Activated T-cell treated with anti-CD3 and anti-CD28 coated beads, Interleukin-2, amount 50 U/mL, for 4 hours (primary cell): ENCODE data around the gene NOX4. TPM values are rescaled to one million over a fixed set of nuclear protein-coding genes. Genes with fewer than 3 reads are reported as not detected.

Source experiments
- ATAC-seq, 2 donors: fragments of 200-7000 bp; cut with Tn5 transposase; one replicate each; pipeline ENCODE4 v1.10.0; 2021
- DNase-seq: peaks from one replicate; pipeline ENCODE4 v3.0.0-alpha.2; 2020
- H3K27me3 Mint-ChIP-seq: one replicate; pipeline ENCODE4 v1.8.0; 2021; ENCODE audit warnings: low read depth, mixed read lengths
- H3K36me3 Mint-ChIP-seq: one replicate; pipeline ENCODE4 v1.8.0; 2022; ENCODE audit warnings: mixed read lengths; ENCODE audit not compliant: insufficient read depth
- H3K4me1 Mint-ChIP-seq: one replicate; pipeline ENCODE4 v1.8.0; 2021; ENCODE audit warnings: low read depth, mixed read lengths
- H3K4me3 Mint-ChIP-seq: one replicate; pipeline ENCODE4 v1.8.0; 2021; ENCODE audit warnings: mild to moderate bottlenecking, moderate library complexity, mixed read lengths
- H3K9me3 Mint-ChIP-seq: one replicate; pipeline ENCODE4 v1.8.0; 2021; ENCODE audit warnings: mixed read lengths
- total RNA-seq, 3 donors: library from RNA; stranded (reverse); gene quantifications; one replicate each; pipeline ENCODE4 v1.2.1, GENCODE V29; 2021

Gene NOX4
- total RNA-seq, 3 donors from 2014 or later: not detected

DNA sequence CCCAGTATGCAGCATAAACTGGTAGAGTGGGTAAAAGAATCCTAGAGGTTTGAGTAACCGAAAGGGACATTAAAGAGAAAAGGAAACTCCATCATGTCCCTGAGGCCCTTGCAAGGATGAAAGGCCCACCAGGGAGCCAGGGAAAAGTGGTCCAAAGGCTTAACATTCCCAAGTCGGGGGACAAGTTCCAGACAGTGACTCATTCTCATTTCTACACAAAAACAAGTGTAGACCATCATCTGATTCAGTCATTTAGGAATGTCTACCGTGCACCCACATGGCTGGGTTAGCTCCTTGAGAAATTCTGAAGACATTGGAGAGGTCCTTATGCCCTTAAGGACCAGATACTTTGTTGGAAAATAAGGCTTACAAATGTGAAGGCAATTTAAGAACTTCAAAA is 4.8 kb upstream of the NOX4 start:
- no peak for ATAC-seq
- peaks cover 5% of the 10 kb centered on the region for H3K27me3 Mint-ChIP-seq
- peaks cover 3% of the 10 kb centered on the region for H3K9me3 Mint-ChIP-seq

DNA sequence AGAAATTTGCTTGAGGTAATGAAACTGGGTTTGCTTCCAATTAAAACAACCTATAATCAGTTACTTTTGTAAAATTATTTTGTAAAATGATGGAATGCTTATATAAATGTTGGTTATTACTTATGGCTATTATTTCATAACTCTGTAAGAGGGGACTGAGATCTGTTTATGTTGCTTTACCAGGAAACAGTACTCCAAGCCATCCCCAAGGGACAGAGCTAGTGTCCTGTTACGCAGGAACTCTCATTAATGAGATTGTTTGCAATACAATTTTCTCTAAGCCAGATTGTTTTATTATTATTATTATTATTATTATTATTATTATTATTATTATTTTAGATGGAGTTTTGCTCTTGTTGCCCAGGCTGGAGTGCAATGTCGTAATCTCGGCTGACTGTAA is 2.3 kb upstream of the NOX4 start:
- Mint-ChIP-seq H3K4me1 (no peaks in the 10 kb centered on the region), H3K36me3 (no peaks in the 10 kb centered on the region), H3K4me3 (no peak overlapping the region), H3K9me3 (peaks cover 3% of the 10 kb centered on the region), H3K27me3 (peaks cover 11% of the 10 kb centered on the region)
- DNase-seq: no peak
- no peak for ATAC-seq

More for the DNA sequence above, 4.8 kb upstream of the NOX4 start:
- Mint-ChIP-seq H3K36me3 (no peaks in the 10 kb centered on the region), H3K4me1 (no peaks in the 10 kb centered on the region), H3K4me3 (no peak overlapping the region)
- DNase-seq: no peak

DNA sequence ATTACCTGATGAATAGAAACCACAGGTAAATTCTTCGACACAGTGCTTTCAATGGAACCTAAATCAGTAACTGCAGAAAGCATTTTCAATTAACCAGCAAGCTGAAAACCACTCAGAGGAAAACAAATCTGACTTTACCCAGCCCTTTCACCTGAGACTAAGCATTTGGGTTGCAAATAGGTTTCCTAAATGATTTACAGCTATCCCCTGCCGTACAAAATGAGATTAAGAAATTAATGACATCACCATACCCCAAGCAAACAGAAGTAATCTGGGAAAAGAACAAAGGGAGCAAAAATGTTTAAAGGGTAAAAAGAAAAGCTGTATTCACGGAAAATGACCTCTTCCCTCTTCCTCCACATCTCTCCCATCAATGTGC is 584 bp downstream of the NOX4 start:
- Mint-ChIP-seq H3K27me3 (peaks cover 11% of the 10 kb centered on the region), H3K36me3 (no peaks in the 10 kb centered on the region), H3K4me1 (no peaks in the 10 kb centered on the region), H3K9me3 (peaks cover 3% of the 10 kb centered on the region), H3K4me3 (no peak overlapping the region)
- ATAC-seq (no peak), DNase-seq (no peak)

DNA sequence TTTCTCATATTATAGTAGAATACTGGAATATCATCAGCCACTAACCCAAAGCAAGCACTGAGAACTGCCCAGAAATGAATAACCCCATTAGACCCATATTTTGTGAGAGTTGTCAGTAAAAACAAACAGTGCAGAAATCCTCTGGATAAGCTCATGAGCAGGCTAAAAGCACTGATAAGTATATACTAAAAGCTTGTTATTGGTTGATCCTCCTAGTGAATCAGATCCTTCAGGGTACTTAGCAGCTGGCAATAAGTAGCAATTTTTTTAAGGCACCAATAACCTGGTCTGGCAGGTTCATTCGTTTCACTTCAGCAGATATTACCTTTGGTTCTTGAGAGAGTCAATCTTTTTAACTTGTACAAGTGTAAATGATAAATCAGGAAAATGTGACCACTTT is 1.2 kb downstream of the NOX4 start:
- H3K9me3 Mint-ChIP-seq: no peaks in the 10 kb centered on the region
- DNase-seq: no peak
- H3K4me3 Mint-ChIP-seq: no peak overlapping the region
- H3K36me3 Mint-ChIP-seq: no peaks in the 10 kb centered on the region
- peaks cover 11% of the 10 kb centered on the region for H3K27me3 Mint-ChIP-seq
- no peak for ATAC-seq
- no peaks in the 10 kb centered on the region for H3K4me1 Mint-ChIP-seq

DNA sequence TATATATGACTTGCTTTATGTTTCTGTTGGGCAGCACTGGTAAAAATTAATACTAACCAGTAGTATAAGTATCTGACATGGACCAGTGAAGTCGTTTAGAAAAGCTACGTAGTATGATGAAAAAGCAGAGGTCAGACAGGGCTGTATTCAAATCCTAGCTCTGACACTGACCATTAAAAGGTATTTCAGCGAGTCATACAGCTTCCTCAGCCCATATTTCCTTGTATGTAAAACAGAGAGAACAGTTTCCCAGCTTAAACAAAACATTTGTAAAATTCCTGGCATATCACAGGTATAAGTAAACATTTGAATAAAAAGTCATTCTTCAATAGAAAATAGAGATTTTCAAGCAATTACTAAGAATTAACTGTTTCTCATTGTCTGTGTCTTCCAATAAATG is 4.2 kb downstream of the NOX4 start:
- Mint-ChIP-seq H3K4me3 (no peak overlapping the region), H3K9me3 (no peaks in the 10 kb centered on the region), H3K36me3 (no peaks in the 10 kb centered on the region), H3K27me3 (peaks cover 13% of the 10 kb centered on the region), H3K4me1 (no peaks in the 10 kb centered on the region)
- DNase-seq: no peak
- no peak for ATAC-seq

DNA sequence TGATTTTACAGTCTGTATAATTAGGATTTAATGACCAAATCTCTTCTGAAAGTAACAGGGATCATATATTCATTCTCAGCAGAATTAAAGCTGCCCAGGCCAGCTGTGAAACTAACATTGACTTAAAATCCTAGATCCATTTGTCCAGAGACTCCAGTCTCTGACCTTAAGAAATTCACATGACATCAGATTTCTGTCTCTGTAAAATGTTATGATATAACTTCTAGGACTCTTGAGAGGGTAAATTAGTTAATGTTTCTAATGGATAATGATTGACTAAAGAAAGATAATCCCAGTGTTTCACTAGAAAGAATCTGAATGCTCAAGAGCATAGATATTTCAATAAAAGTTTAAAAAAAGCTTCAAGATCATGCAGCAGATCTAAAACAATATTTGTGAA is 6.3 kb downstream of the NOX4 start:
- no peaks in the 10 kb centered on the region for H3K4me1 Mint-ChIP-seq
- ATAC-seq: no peak
- no peaks in the 10 kb centered on the region for H3K36me3 Mint-ChIP-seq
- peaks cover 5% of the 10 kb centered on the region for H3K9me3 Mint-ChIP-seq
- no peak overlapping the region for H3K4me3 Mint-ChIP-seq
- no peak for DNase-seq
- H3K27me3 Mint-ChIP-seq: peaks cover 2% of the 10 kb centered on the region

DNA sequence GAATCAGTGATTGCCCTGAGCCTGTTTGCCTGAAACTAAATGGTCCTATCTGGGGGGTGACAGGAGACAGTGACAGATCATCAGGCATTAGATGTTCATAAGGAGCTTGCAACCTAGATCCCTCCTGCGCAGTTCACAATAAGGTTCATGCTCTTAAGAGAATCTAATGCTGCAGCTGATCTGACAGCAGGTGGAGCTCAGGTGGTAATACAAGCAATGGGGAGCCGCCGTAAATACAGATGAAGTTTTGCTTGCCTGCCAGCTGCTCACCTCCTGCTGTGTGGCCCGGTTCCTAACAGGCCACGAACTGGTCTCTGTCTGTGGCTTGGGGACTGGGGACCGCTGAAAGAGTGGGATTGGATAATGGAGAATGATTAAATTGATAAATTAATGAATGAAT is 14.0 kb downstream of the NOX4 start:
- Mint-ChIP-seq H3K9me3 (peaks cover 8% of the 10 kb centered on the region), H3K4me3 (no peak overlapping the region), H3K27me3 (no peaks in the 10 kb centered on the region), H3K4me1 (no peaks in the 10 kb centered on the region), H3K36me3 (no peaks in the 10 kb centered on the region)
- DNase-seq (no peak), ATAC-seq (no peak)

DNA sequence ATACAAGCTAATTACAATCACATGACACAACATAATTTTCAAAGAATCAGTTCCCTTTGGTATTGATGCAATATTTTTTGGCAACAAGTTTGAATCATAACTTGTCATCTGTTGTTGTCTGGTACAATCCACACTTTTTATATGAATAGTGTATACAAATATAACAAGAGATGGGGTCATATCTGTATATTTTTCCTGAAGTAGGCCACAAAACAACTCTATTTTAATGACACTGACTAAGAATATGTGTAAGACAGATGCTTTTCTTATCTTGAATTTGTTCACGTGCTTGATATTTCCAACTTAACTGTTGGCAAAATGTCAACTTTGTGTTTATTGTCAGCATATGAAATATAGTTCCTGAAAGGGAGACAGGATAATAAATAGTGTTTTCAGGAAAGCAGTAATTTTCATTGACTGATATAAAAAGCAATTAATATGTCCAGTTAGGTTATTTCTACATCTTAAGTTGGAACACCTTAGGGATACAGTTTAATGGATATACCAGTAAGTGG is 27.9 kb downstream of the NOX4 start:
- peaks cover 10% of the 10 kb centered on the region for H3K9me3 Mint-ChIP-seq

DNA sequence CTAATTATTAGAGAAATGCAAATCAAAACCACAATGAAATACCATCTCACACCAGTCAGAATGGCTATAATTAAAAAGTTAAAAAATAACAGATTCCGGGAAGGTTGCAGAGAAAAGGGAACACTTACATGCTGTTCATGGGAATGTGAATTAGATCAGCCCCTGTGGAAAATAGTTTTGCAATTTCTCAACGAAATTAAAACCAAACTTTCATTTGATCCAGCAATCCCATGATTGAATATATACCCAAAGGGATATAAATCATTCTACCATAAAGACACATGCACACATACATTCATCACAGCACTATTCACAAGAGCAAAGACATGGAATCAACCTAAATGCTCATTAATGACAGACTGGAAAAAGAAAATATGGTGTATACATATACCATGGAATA is 32.5 kb downstream of the NOX4 start:
- Mint-ChIP-seq H3K4me1 (no peaks in the 10 kb centered on the region), H3K9me3 (peaks cover 13% of the 10 kb centered on the region), H3K4me3 (no peak overlapping the region), H3K36me3 (no peaks in the 10 kb centered on the region), H3K27me3 (no peaks in the 10 kb centered on the region)
- no peak for ATAC-seq
- DNase-seq: no peak

More for the DNA sequence above, 27.9 kb downstream of the NOX4 start:
- no peak for ATAC-seq
- Mint-ChIP-seq H3K36me3 (no peaks in the 10 kb centered on the region), H3K27me3 (no peaks in the 10 kb centered on the region), H3K4me3 (no peak overlapping the region), H3K4me1 (no peaks in the 10 kb centered on the region)
- no peak for DNase-seq

DNA sequence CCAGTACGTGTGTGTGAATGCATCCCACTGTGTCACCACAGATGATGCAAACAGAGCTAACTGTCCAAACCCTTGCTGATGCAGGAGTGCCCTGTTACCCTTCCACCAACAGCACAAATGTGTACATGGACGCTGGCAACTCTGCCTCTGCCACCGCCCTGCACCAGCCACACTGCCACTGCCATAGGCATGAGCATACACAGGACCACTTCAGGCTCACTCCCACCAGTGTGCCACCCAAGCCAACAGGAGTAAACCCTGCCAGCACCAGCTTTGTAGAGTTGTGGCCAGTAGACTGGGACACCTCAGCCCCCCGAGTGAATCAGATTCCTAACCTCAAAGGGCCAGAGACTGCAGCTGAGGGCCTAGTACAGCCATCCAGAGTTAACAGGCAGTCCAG is 34.0 kb downstream of the NOX4 start:
- DNase-seq: no peak
- ATAC-seq: no peak
- Mint-ChIP-seq H3K4me3 (no peak overlapping the region), H3K4me1 (no peaks in the 10 kb centered on the region), H3K9me3 (peaks cover 13% of the 10 kb centered on the region), H3K36me3 (no peaks in the 10 kb centered on the region), H3K27me3 (no peaks in the 10 kb centered on the region)

DNA sequence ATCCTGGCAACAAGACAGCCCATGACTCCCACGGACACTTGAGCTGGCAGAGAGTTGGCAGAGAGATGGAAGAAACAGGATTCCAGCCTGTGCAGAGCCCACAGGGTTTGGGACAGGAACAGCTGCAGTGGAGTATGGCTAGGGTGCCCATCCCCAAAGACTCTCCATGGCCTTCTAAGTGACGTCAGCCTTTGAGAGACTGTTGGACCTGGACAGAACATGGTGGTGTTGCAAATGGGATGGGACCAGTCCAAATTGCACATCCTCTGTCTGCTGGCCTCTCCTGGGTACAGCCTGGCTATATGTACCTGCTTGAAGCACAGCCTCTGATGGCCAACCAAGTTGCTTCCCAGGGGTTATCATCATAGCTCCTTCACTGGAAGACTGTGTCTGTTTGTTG is 34.5 kb downstream of the NOX4 start:
- no peak for ATAC-seq
- Mint-ChIP-seq H3K4me1 (no peaks in the 10 kb centered on the region), H3K9me3 (peaks cover 13% of the 10 kb centered on the region), H3K4me3 (no peak overlapping the region), H3K36me3 (no peaks in the 10 kb centered on the region), H3K27me3 (no peaks in the 10 kb centered on the region)
- DNase-seq: no peak

DNA sequence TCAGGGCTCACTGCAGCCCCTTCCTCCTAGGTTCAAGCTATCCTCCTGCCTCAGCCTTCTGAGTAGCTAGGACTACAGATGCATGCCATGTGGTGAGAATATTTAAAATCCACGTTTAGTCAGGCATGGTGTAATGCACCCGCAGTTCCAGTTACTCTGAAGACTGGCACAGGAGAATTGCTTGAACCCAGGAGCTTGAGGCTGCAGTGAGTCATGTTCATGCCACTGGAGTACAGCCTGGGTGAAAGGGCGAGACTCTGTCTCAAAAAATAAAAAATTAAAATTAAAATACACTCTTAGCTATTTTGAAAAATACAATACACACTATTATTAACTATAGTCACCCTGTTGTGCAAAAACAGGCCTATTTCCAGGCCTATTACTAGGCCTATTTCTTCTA is 38.4 kb downstream of the NOX4 start:
- H3K4me3 Mint-ChIP-seq: no peak overlapping the region
- no peaks in the 10 kb centered on the region for H3K4me1 Mint-ChIP-seq
- no peaks in the 10 kb centered on the region for H3K36me3 Mint-ChIP-seq
- H3K27me3 Mint-ChIP-seq: no peaks in the 10 kb centered on the region
- H3K9me3 Mint-ChIP-seq: no peaks in the 10 kb centered on the region
- DNase-seq: no peak
- ATAC-seq: no peak

DNA sequence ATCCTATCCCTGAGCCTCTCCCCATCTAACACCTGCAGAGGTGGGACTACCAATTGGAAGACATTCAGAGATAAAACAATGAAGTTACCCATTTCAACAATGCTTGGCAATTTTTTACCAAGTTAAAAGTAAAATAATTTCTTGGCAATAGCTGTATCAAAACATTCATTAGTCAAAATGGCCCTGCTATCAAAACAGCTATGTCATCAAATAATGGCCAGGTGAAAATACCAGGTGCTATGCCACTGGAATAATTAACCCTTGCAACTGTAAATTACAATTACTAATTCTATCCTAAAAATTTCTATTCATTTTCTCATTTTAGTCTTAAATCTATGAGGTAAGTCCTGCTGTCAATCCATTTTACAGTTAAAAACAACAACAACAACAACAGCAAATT is 43.3 kb downstream of the NOX4 start:
- Mint-ChIP-seq H3K4me1 (no peaks in the 10 kb centered on the region), H3K4me3 (no peak overlapping the region)
- no peak for ATAC-seq

DNA sequence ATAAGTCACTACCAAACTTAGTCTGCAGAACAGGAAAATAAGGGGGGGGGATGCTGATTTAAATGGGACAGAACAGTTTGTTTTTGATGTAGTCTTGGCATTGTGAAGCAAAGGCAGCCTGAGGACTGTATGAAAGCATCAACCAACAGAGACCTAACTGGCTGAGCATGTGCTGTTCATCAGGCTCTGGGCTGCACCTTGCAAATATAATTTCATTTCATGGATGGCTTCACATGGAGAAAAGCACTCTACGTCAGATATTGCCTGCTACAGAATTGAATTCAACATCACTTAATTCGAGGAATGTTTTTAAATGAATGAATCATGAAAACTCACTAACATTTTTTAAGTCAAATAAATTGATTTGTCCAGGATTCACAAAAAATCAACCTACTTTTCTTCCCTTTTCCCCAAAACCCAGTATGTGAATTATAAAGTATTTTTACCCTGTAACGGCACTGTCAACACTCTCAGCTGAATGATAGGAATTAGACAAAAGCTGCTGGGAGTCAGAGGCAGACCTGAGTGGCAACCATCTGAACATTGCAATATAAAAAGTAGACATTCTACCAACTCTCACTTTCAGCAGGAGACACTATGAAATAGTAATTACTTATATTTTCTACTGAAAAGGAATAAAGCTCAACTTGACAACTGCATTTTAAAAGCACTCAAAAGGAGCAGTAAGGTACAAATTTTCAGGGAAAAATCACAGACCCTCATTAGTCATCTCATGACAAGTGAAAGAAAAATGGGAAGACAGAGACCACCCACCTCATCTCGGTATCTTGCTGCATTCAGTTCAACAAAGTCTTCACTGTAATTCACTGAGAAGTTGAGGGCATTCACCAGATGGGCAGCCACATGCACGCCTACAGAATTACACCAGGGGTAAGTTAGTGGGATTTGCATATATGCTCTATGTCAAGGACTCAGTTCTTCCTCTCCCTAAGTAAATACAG is 47.5 kb downstream of the NOX4 start:
- no peaks in the 10 kb centered on the region for H3K4me1 Mint-ChIP-seq
- H3K4me3 Mint-ChIP-seq: no peak overlapping the region
- DNase-seq (no peak), ATAC-seq (no peak)
- H3K9me3 Mint-ChIP-seq: peaks cover 13% of the 10 kb centered on the region
- H3K36me3 Mint-ChIP-seq: no peaks in the 10 kb centered on the region
- no peaks in the 10 kb centered on the region for H3K27me3 Mint-ChIP-seq

More for the DNA sequence above, 43.3 kb downstream of the NOX4 start:
- no peaks in the 10 kb centered on the region for H3K27me3 Mint-ChIP-seq
- H3K36me3 Mint-ChIP-seq: no peaks in the 10 kb centered on the region
- H3K9me3 Mint-ChIP-seq: peaks cover 13% of the 10 kb centered on the region
- no peak for DNase-seq

DNA sequence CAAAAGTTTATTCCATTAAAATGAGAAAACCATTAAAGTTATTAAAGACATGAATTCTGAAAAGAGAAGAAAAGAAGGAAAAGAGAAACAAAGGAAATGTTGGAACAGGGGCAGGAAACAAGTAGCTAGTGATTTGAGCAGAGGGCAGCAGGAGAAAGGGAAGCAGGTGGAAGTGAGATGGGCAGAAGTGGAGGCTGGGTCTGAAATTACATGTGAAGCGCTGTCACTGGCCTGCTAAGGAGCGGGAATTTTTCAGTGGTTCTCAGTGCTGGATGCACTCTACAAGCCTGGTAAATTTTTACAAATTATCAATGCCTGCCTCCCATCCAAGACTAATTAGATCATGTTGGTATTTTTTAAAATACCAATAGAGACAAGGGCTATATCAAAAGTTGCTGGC is 48.4 kb downstream of the NOX4 start:
- Mint-ChIP-seq H3K9me3 (peaks cover 13% of the 10 kb centered on the region), H3K4me1 (no peaks in the 10 kb centered on the region), H3K27me3 (no peaks in the 10 kb centered on the region), H3K4me3 (no peak overlapping the region), H3K36me3 (no peaks in the 10 kb centered on the region)
- DNase-seq (no peak), ATAC-seq (no peak)
